Heart left ventricle (tissue), 16 donors: Measurements from ENCODE around the gene SLC26A11. TPM values are rescaled to one million over a fixed set of nuclear protein-coding genes. Genes with fewer than 3 reads are reported as not detected.

ENCODE experiments used
- ATAC-seq, 4 donors: fragments of 200-7000 bp; cut with Tn5 transposase; one replicate each; pipeline ENCODE4 v1.9.1; 2020 to 2022; ENCODE audit warnings: moderate library complexity in 4 of 4, mild to moderate bottlenecking in 3 of 4, moderate number of reproducible peaks in 1 of 4
- DNase-seq, 5 donors: peaks; one replicate each; pipeline ENCODE4 v3.0.0-alpha.2; 2020
- H3K27ac ChIP-seq, 12 donors: fragments of 200-600 bp; sonication (generic) in 4 of 12; one replicate each; pipeline versions ENCODE4 v1.5.0 to v1.8.0; 2016 to 2022; ENCODE audit warnings: mild to moderate bottlenecking in 2 of 12
- H3K27me3 ChIP-seq, 9 donors: fragments of 200-600 bp; sonication (generic) in 2 of 9; one replicate each; pipeline versions ENCODE4 v1.5.1 to v1.8.0; 2016 to 2022; ENCODE audit warnings: mild to moderate bottlenecking in 3 of 9
- H3K36me3 ChIP-seq, 9 donors: fragments of 200-600 bp; sonication (generic) in 2 of 9; one replicate each; pipeline versions ENCODE4 v1.5.0 to v1.8.0; 2018 to 2022; ENCODE audit warnings: mild to moderate bottlenecking in 2 of 9
- H3K4me1 ChIP-seq, 12 donors: fragments of 200-600 bp; sonication (generic) in 4 of 12; one replicate each; pipeline versions ENCODE4 v1.5.0 to v1.8.0; 2016 to 2022; ENCODE audit warnings: mild to moderate bottlenecking in 3 of 12
- H3K4me3 ChIP-seq, 12 donors: fragments of 200-600 bp; sonication (generic) in 4 of 12; one replicate each; pipeline versions ENCODE4 v1.5.0 to v1.8.0; 2017 to 2022; ENCODE audit warnings: mild to moderate bottlenecking in 9 of 12, moderate library complexity in 4 of 12
- H3K9me3 ChIP-seq, 12 donors: fragments of 200-600 bp; sonication (generic) in 4 of 12; one replicate each; pipeline versions ENCODE4 v1.5.0 to v1.8.0; 2016 to 2022; ENCODE audit warnings: mild to moderate bottlenecking in 1 of 12
- POLR2A ChIP-seq, 2 donors: fragments of 450-650 bp; IDR thresholded peaks; one replicate each; pipeline ENCODE4 v1.6.1; 2017; ENCODE audit warnings: antibody characterized with exemption in 2 of 2, mild to moderate bottlenecking in 2 of 2, moderate library complexity in 2 of 2
- WGBS, 4 donors: extraction: QIAGEN DNeasy Blood & Tissue Kit in 2 of 4; methylation state at CpG; one replicate each; pipeline versions ENCODE4 v1.1.5 to v1.1.7; 2013 to 2018; 5-methylcytosine and 5-hydroxymethylcytosine counted together
- intact Hi-C, 10 donors: fragments of 100-400 bp; cut with DNase I; formaldehyde crosslinking; loops; one replicate each; pipeline versions ENCODE4 v1.11.1 to v1.14.2; 2022
- polyA plus RNA-seq, 2 donors: library from polyadenylated mRNA; stranded (reverse); fragments of 200-250 nt; gene quantifications; one replicate each; pipeline ENCODE4 v1.2.3, GENCODE V29; 2013
- total RNA-seq, 9 donors: library from RNA; depleted of rRNA in 2 of 9; stranded (reverse); fragments of >200 nt in 2 of 9; fragmentation: NEBNext Ultra II Directional in 3 of 9; extraction: Animal tissue kit (Norgen Biotek cat#: 25700) in 3 of 9; gene quantifications; one replicate each; pipeline versions ENCODE4 v1.1.0 to v1.2.4, GENCODE V29; 2016 to 2023
- TF ChIP-seq, protein P1 (sequence below), 12 donors: fragments of 200-600 bp; sonication (generic) in 4 of 12; IDR thresholded peaks; one replicate each; pipeline versions ENCODE4 v1.5.0 to v1.8.0; 2018 to 2022; ENCODE audit warnings: antibody characterized with exemption in 12 of 12, mild to moderate bottlenecking in 5 of 12
- donor health status: ischemic (EF 13 %, LVEDD 7.1; RV severe dilation, severe dysfunction).
- donor health status: healthy with polysubstance abuse.
- donor health status: DM: no; HTN: yes; CAD: no.
- donor health status: DM: no; HTN: no; CAD: no.
- donor health status: ischemic (EF 25% LVEDD 6.9; RV normal size, moderate dysfunction).
- donor health status: ischemic (EF 25% LVEDD 5.7; RV mildly dilated, moderate dysfunction).
- donor health status: healthy.
- donor health status: DM: yes; HTN: yes; CAD: no.
- donor health status: ischemic (EF 35%, LVEDD 5.7; RV mildly dilated, moderate dysfunction).
- donor health status: nonischemic (EF 11% LVEDD 7.7; RV severe dilation, severe dysfunction).
- donor health status: DM: yes; HTN: yes; CAD: no.
- donor health status: PGD.
- donor health status: ischemic (EF 29% LVEDD 5.4; RV normal size, mild dysfunction).
- donor health status: nonischemic (EF 23%, LVEDD 6.1; RV moderate dilation, normal function).

SLC26A11 gene
- total and polyA plus RNA-seq, 11 donors: 2.4 to 13.0 (median 4.1) TPM

DNA sequence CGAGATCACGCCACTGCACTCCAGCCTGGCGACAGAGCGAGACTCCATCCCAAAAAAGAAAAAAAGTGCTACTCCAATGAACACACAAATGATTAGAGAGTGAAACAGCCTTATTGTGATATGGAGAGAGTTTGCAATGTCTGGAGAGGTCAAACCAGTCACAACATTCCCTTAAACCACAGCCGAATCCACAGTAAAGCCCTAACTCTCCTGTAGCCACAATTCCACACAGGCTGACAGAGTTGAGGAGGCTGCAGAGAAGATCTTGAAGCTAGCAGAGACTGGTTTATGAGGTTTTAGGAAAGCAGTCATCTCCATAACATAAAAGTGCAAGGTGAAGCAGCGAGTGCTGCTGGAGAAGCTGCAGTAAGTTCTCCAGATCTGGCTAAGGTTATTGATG, 47.2 kb downstream of the SLC26A11 start:
- DNase-seq (no peak), ATAC-seq (no peak)
- H3K9me3 ChIP-seq: no peaks in the 10 kb centered on the region
- WGBS, 4 donors: 96 to 99% (median 98%) methylated on average over 6 of the region's 6 CpGs
- no peak overlapping the region for H3K27ac ChIP-seq
- peaks cover 0 to 82% (median 35%) of the 10 kb centered on the region in 9 donors for H3K36me3 ChIP-seq
- peaks cover 0 to 82% (median 17%) of the 10 kb centered on the region in 12 donors for H3K4me1 ChIP-seq
- no peak for TF ChIP-seq POLR2A (IDR thresholded peaks at IDR 0.05)
- TF ChIP-seq, protein P1, sequence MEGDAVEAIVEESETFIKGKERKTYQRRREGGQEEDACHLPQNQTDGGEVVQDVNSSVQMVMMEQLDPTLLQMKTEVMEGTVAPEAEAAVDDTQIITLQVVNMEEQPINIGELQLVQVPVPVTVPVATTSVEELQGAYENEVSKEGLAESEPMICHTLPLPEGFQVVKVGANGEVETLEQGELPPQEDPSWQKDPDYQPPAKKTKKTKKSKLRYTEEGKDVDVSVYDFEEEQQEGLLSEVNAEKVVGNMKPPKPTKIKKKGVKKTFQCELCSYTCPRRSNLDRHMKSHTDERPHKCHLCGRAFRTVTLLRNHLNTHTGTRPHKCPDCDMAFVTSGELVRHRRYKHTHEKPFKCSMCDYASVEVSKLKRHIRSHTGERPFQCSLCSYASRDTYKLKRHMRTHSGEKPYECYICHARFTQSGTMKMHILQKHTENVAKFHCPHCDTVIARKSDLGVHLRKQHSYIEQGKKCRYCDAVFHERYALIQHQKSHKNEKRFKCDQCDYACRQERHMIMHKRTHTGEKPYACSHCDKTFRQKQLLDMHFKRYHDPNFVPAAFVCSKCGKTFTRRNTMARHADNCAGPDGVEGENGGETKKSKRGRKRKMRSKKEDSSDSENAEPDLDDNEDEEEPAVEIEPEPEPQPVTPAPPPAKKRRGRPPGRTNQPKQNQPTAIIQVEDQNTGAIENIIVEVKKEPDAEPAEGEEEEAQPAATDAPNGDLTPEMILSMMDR (IDR thresholded peaks at IDR 0.05): no peak
- intact Hi-C loops: loop anchor here in 3 of 10 donors (10.0 kb wide), 1 partner anchor 123 kb away; the partner anchor contains the start of gene EIF4A3 (in 3 of the 3)
- no peak overlapping the region for H3K4me3 ChIP-seq
- H3K27me3 ChIP-seq: no peaks in the 10 kb centered on the region

DNA sequence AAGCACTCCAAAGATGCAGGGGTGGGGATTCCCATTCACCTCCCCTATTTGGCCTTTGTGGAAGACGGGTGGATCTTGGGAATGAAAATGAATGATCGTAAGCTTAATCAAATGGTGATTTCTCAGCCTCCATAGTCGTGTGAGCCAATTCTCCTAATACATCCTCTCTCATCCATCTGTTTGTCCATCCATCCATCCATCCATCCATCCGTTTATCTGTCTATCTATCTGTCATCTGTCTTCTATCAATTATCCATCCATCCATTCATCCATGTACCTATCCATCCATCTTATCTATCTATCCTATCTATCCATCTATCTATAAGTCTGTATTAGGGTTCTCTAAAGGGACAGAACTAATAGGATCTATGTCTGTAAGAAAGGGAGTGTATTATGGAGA, 48.2 kb downstream of the SLC26A11 start:
- H3K36me3 ChIP-seq: peaks cover 0 to 93% (median 39%) of the 10 kb centered on the region in 9 donors
- no peaks in the 10 kb centered on the region for H3K9me3 ChIP-seq
- intact Hi-C loops: loop anchor here in 3 of 10 donors (10.0 kb wide), 1 partner anchor 124 kb away; the partner anchor contains the start of gene EIF4A3 (in 3 of the 3)
- H3K4me1 ChIP-seq: peaks cover 0 to 84% (median 8%) of the 10 kb centered on the region in 12 donors
- TF ChIP-seq, protein P1 (IDR thresholded peaks at IDR 0.05): no peak
- no peak for TF ChIP-seq POLR2A (IDR thresholded peaks at IDR 0.05)
- WGBS, 4 donors: 81 to 96% (median 88%) methylated on average over 4 of the region's 4 CpGs
- no peaks in the 10 kb centered on the region for H3K27me3 ChIP-seq
- H3K4me3 ChIP-seq: no peak overlapping the region
- ATAC-seq: no peak
- no peak overlapping the region for H3K27ac ChIP-seq
- no peak for DNase-seq

DNA sequence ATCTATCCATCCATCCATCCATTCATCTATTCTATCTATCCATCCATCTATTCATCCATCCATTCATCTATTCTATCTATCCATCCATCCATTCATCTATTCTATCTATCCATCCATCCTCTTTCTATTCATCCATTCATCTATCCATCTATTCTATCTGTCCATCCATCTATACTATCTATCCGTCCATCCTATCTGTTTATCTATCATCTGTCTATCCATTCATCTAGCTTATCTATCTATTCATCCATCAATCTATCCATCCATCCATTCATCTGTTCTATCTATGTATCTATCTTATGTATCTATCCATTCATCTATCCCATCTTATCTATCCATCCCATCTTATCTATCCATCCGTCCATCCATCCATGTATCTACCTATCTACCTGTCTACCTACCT, 49.2 kb downstream of the SLC26A11 start:
- WGBS, 4 donors: 78 to 89% (median 82%) methylated on average over 2 of the region's 2 CpGs
- H3K9me3 ChIP-seq: no peaks in the 10 kb centered on the region
- peaks cover 0 to 97% (median 48%) of the 10 kb centered on the region in 9 donors for H3K36me3 ChIP-seq
- no peak for ATAC-seq
- intact Hi-C loops: loop anchor here in 3 of 10 donors (10.0 kb wide), 1 partner anchor 125 kb away; the partner anchor contains the start of gene EIF4A3 (in 3 of the 3)
- no peak for DNase-seq
- TF ChIP-seq, protein P1 (IDR thresholded peaks at IDR 0.05): no peak
- no peak for TF ChIP-seq POLR2A (IDR thresholded peaks at IDR 0.05)
- no peak overlapping the region for H3K27ac ChIP-seq
- no peak overlapping the region for H3K4me3 ChIP-seq
- peaks cover 0 to 86% (median 4%) of the 10 kb centered on the region in 12 donors for H3K4me1 ChIP-seq
- H3K27me3 ChIP-seq: no peaks in the 10 kb centered on the region

DNA sequence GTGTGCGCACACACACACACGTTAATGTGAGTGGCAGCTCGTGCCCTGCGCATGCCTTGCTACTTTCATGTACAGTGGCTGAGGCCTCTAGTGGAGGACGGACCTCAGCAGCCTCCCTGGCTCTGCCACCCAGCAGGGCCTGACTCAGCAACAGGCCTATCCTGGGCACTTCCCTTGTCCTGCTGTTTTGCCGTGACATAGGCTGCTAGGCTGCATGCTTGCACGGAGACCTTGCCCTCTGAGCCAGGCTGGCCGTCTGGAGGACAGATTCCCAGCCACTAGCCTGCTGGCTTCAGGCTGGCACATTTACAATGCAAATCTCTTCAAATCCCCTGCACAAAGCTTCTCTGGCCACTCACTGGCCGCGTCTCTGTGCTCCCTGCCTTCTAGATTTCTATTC, 49.9 kb downstream of the SLC26A11 start:
- 80 to 86% (median 84%) methylated on average over 10 of the region's 10 CpGs for WGBS, 4 donors
- no peaks in the 10 kb centered on the region for H3K27me3 ChIP-seq
- H3K4me3 ChIP-seq: no peak overlapping the region
- intact Hi-C loops: no loop called here
- no peaks in the 10 kb centered on the region for H3K9me3 ChIP-seq
- peaks cover 0 to 79% (median 2%) of the 10 kb centered on the region in 12 donors for H3K4me1 ChIP-seq
- no peak for TF ChIP-seq POLR2A (IDR thresholded peaks at IDR 0.05)
- TF ChIP-seq, protein P1 (IDR thresholded peaks at IDR 0.05): no peak
- peaks cover 0 to 90% (median 48%) of the 10 kb centered on the region in 9 donors for H3K36me3 ChIP-seq
- no peak overlapping the region for H3K27ac ChIP-seq
- no peak for DNase-seq
- ATAC-seq: peak in 1 of 4 donors; percentile 8
